GM10248 (cell line): ENCODE measurements around the gene GPSM1.

Experiments
- CTCF ChIA-PET: fragments of 300-600 bp; sonication (Branson Sonifier 250); formaldehyde crosslinking; extraction: SDS; loops from one replicate; lab custom pipeline; 2021; ENCODE audit warnings: antibody characterized with exemption; lab: Yijun Ruan, JAX
- POLR2A ChIA-PET: fragments of 350-650 bp; sonication (Branson Sonifier 250); formaldehyde crosslinking; extraction: SDS; loops from one replicate; lab custom pipeline; 2020; ENCODE audit warnings: antibody characterized with exemption; lab: Yijun Ruan, JAX
- DNase-seq: peaks from one replicate; pipeline ENCODE4 v3.0.0; 2012; ENCODE audit errors: extremely low spot score
- TF ChIP-seq, protein P1 (sequence below): IDR thresholded peaks from 2 replicates; pipeline ENCODE4 v1.5.1; 2012; ENCODE audit warnings: mild to moderate bottlenecking, low read depth; ENCODE audit errors: extremely low read depth, missing control alignments, control extremely low read depth

Gene GPSM1

DNA sequence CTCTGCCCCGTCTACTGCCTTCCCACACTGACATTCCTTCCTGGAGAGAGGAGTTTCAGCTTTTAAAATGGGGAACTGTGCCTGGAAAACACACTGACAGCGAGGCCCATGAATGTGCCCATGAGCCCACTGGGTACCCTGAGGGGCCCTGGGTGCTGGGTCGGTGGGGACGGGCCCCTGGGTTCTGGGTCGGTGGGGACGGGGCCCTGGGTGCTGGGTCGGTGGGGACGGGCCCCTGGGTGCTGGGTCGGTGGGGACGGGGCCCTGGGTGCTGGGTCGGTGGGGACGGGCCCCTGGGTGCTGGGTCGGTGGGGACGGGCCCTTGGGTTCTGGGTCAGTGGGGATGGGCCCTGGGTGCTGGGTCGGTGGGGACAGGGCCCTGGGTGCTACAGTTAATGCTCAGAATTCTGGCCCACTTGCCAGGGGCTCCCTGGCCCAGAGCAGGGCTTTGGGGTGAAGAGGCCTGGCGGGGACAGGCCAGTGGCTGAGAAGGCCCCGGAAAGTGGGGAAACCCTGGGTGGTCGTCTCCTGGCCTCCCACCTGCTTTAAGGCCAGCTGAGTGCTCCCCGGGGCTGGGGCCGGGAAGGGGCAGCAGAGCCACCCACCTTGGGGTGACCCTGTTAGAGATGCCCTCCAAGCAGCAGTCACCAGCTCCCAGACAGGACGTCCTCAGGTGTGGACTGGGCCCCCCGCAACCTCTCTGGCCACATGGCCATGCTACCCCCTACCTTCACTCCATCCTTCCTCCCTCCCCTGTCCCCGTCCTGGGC is 2.5 kb downstream of the GPSM1 start:
- DNase-seq: no peak
- ChIA-PET POLR2A (no interaction called here), CTCF (interaction anchor here (1.5 kb wide), 1 partner anchor 8 kb away, joined by 3 read pairs; no protein-coding TSS in a partner anchor)
- TF ChIP-seq, protein P1, sequence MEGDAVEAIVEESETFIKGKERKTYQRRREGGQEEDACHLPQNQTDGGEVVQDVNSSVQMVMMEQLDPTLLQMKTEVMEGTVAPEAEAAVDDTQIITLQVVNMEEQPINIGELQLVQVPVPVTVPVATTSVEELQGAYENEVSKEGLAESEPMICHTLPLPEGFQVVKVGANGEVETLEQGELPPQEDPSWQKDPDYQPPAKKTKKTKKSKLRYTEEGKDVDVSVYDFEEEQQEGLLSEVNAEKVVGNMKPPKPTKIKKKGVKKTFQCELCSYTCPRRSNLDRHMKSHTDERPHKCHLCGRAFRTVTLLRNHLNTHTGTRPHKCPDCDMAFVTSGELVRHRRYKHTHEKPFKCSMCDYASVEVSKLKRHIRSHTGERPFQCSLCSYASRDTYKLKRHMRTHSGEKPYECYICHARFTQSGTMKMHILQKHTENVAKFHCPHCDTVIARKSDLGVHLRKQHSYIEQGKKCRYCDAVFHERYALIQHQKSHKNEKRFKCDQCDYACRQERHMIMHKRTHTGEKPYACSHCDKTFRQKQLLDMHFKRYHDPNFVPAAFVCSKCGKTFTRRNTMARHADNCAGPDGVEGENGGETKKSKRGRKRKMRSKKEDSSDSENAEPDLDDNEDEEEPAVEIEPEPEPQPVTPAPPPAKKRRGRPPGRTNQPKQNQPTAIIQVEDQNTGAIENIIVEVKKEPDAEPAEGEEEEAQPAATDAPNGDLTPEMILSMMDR: no peak

DNA sequence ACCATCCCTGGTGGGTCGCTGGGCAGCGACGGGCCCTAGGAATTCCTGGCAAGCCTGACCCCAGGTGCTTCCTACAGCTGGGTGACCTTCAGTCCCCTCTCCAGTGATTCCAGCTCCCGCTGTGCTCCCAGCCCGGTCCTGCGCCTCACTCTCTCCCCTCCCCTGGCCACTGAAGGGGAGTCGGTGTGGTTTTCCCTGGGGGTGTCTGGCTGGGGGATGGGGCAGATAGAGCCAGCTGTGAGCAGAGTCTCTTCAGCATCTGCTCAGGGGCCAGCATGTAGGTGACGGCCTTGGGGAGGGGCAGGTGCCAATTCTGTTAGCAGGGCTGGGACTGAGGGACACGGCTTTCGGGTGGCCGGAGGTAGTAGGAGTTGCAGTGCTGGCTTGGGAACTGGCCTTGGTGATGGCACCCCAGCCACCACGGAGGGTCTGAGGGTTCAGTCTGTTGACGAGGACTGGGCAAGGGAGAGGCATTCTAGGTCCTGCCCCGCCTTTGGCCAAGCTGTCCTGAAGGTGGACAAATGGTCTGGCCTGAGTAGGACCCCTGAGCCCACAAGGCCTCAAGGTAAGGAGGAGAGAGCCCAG is 3.2 kb downstream of the GPSM1 start:
- CTCF ChIA-PET: no interaction called here
- no peak for DNase-seq
- POLR2A ChIA-PET: no interaction called here
- TF ChIP-seq, protein P1: no peak

- ChIA-PET CTCF (no interaction called here), POLR2A (interaction anchor here (0.6 kb wide), 1 partner anchor 393 kb away, joined by 3 read pairs; no protein-coding TSS in a partner anchor)
- TF ChIP-seq, protein P1: no peak
- DNase-seq: no peak
These were observed 3.7 kb downstream of the GPSM1 start for GRCh38 chr9:136331030-136331429.

- ChIA-PET POLR2A (interaction anchor here (0.6 kb wide), 1 partner anchor 392 kb away, joined by 3 read pairs; no protein-coding TSS in a partner anchor), CTCF (no interaction called here)
- no peak for DNase-seq
- TF ChIP-seq, protein P1: no peak
These were observed 4.5 kb downstream of the GPSM1 start for GRCh38 chr9:136331556-136332481.

GRCh38 chr9:136332482-136332983 is 5.2 kb downstream of the GPSM1 start:
- no peak for DNase-seq
- ChIA-PET POLR2A (no interaction called here), CTCF (no interaction called here)
- TF ChIP-seq, protein P1: no peak

DNA sequence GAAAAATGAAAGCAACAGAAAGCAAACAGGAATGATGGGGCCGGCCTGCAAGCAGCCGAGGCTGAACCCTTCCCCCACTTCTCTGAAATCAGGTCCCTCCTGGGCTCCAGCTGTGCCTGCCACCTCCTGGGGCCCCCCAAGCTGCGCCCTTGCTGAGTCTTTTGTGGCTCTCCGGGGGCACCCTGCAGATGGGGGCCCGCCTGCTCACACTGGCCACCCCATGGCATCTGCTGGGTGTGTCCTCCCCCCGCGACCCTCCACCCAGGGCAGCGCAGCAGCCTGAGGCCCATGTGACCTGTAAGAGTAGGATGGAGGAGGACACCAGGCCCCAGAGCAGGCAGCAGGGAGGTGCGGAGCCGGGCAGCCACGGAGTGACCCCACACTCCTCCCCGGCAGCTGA is 5.7 kb downstream of the GPSM1 start:
- DNase-seq: no peak
- CTCF ChIA-PET: no interaction called here
- POLR2A ChIA-PET: no interaction called here
- TF ChIP-seq, protein P1: no peak
